ENCODE measurements around the gene XAGE2. TPM values are rescaled to one million over a fixed set of nuclear protein-coding genes. Genes with fewer than 3 reads are reported as not detected.

Gene XAGE2
- polyA plus RNA-seq, 4 donors: 0.38 TPM; not detected in 3

GRCh38 chrX:52422884-52423283, 54.1 kb downstream of the XAGE2 start:
- no peak for DNase-seq (ENCODE audit: low read depth in 4 of 4, low spot score in 2 of 4)

- no peak for DNase-seq (ENCODE audit: low read depth in 4 of 4, low spot score in 2 of 4)
These were observed 55.8 kb downstream of the XAGE2 start for GRCh38 chrX:52424656-52425055.

Other genes with a start within 250 kb of the XAGE2 start
- gene MAGED4, start 184.1 kb upstream of the XAGE2 start, polyA plus RNA-seq (ENCODE audit: insufficient read length in 4 of 4): 10 to 100 TPM; 36.6 to 59.6 (median 53.6) TPM
- gene XAGE1A, start 126.8 kb downstream of the XAGE2 start, polyA plus RNA-seq (ENCODE audit: insufficient read length in 4 of 4): not detected
- gene XAGE1B, start 148.0 kb downstream of the XAGE2 start, polyA plus RNA-seq (ENCODE audit: insufficient read length in 4 of 4): not detected